HCT116 (cell line): Measurements from ENCODE around the gene ATXN1.

Experiments used
- POLR2AphosphoS5 ChIP-seq: IDR thresholded peaks from 2 replicates; pipeline ENCODE4 v1.6.1; 2011; ENCODE audit warnings: mild to moderate bottlenecking, low read depth, low read length, moderate library complexity
- YY1 ChIP-seq: IDR thresholded peaks from 2 replicates; pipeline ENCODE4 v1.6.1; 2011; ENCODE audit warnings: low read length, low read depth, moderate library complexity, mild to moderate bottlenecking; ENCODE audit not compliant: insufficient replicate concordance; ENCODE audit errors: extremely low read depth
- ZNF274 ChIP-seq: fragments of 200-500 bp; sonication (Bioruptor generic); IDR thresholded peaks from 2 replicates; pipeline ENCODE4 v1.6.1; 2014; ENCODE audit warnings: mild to moderate bottlenecking, low read depth, low read length, inconsistent platforms
- TF ChIP-seq, protein P1 (sequence below): IDR thresholded peaks from 2 replicates; pipeline ENCODE4 v1.6.1; 2012; ENCODE audit warnings: low read depth
- TF ChIP-seq, protein P2 (sequence below), 3 experiments: fragments of 200-600 bp in 1 of 3; sonication (generic) in 1 of 3; IDR thresholded peaks in 2 of 3; conservative IDR thresholded peaks in 1 of 3; 2 replicates each; pipeline ENCODE4 v1.5.1; 2012 to 2017; ENCODE audit warnings: low read depth in 2 of 3, low read length in 2 of 3, antibody characterized with exemption in 1 of 3, borderline replicate concordance in 1 of 3, control low read depth in 1 of 3, mild to moderate bottlenecking in 1 of 3, mixed read lengths in 1 of 3, mixed run types in 1 of 3, moderate library complexity in 1 of 3; ENCODE audit not compliant: insufficient read depth in 1 of 3

DNA sequence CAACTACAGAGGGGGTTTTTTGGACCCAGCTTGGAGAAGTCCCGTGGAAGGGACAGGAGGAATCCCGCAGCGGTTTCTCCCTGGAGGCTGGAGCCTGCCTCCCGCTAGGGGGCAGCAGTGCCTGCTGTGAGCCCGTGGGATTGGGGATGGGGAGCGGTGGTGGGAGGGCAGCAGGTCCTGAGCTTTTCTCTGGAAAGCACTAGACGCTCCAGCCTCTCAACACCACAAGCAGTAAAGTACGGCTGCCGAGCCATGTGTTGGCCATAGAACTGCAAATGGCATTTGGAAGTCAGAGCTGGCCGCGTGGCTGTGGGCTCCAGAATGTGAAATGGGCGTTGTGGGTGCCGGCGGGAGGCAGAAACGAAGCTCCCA, 475.1 kb downstream of the ATXN1 start:
- TF ChIP-seq ZNF274 (no peak), POLR2AphosphoS5 (no peak), YY1 (no peak)
- TF ChIP-seq, protein P1, sequence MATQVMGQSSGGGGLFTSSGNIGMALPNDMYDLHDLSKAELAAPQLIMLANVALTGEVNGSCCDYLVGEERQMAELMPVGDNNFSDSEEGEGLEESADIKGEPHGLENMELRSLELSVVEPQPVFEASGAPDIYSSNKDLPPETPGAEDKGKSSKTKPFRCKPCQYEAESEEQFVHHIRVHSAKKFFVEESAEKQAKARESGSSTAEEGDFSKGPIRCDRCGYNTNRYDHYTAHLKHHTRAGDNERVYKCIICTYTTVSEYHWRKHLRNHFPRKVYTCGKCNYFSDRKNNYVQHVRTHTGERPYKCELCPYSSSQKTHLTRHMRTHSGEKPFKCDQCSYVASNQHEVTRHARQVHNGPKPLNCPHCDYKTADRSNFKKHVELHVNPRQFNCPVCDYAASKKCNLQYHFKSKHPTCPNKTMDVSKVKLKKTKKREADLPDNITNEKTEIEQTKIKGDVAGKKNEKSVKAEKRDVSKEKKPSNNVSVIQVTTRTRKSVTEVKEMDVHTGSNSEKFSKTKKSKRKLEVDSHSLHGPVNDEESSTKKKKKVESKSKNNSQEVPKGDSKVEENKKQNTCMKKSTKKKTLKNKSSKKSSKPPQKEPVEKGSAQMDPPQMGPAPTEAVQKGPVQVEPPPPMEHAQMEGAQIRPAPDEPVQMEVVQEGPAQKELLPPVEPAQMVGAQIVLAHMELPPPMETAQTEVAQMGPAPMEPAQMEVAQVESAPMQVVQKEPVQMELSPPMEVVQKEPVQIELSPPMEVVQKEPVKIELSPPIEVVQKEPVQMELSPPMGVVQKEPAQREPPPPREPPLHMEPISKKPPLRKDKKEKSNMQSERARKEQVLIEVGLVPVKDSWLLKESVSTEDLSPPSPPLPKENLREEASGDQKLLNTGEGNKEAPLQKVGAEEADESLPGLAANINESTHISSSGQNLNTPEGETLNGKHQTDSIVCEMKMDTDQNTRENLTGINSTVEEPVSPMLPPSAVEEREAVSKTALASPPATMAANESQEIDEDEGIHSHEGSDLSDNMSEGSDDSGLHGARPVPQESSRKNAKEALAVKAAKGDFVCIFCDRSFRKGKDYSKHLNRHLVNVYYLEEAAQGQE = no peak
- TF ChIP-seq, protein P2, sequence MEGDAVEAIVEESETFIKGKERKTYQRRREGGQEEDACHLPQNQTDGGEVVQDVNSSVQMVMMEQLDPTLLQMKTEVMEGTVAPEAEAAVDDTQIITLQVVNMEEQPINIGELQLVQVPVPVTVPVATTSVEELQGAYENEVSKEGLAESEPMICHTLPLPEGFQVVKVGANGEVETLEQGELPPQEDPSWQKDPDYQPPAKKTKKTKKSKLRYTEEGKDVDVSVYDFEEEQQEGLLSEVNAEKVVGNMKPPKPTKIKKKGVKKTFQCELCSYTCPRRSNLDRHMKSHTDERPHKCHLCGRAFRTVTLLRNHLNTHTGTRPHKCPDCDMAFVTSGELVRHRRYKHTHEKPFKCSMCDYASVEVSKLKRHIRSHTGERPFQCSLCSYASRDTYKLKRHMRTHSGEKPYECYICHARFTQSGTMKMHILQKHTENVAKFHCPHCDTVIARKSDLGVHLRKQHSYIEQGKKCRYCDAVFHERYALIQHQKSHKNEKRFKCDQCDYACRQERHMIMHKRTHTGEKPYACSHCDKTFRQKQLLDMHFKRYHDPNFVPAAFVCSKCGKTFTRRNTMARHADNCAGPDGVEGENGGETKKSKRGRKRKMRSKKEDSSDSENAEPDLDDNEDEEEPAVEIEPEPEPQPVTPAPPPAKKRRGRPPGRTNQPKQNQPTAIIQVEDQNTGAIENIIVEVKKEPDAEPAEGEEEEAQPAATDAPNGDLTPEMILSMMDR (IDR thresholded peaks at IDR 0.05 in 2 of 3, conservative IDR thresholded peaks at IDR 0.05 in 1 of 3; ENCODE audit: borderline replicate concordance in 1 of 3, insufficient read depth in 1 of 3, low read depth in 2 of 3, low read length in 2 of 3) = peak; percentile 68 to 97 (median 91)
